H1 (cell line): ENCODE results near the gene YAF2. TPM values are rescaled to one million over a fixed set of nuclear protein-coding genes. Genes with fewer than 3 reads are reported as not detected.

Experiments used
- CTCF ChIA-PET: fragments of 300-600 bp; sonication (Branson Sonifier 250); formaldehyde crosslinking; loops from one replicate; lab custom pipeline; 2021; ENCODE audit not compliant: partially characterized antibody; lab: Charles Lee
- POLR2A ChIA-PET: fragments of 300-600 bp; sonication (Branson Sonifier 250); formaldehyde crosslinking; loops from one replicate; lab custom pipeline; 2021; ENCODE audit warnings: inconsistent platforms; ENCODE audit not compliant: partially characterized antibody; lab: Charles Lee
- DNase-seq, 2 experiments: peaks; one replicate each; pipeline versions ENCODE4 v3.0.0 to v3.0.0-alpha.2; 2010 to 2022; ENCODE audit warnings: low spot score in 2 of 2, low read depth in 1 of 2, mixed read lengths in 1 of 2
- FAIRE-seq: peaks from 2 replicates; lab custom pipeline; 2011; peaks lifted over from hg19 to GRCh38; lab: Jason Lieb, UNC
- H2AFZ ChIP-seq: 2 replicates; pipeline ENCODE4 v1.8.1; 2012; ENCODE audit warnings: low read length, inconsistent platforms
- H2AK5ac ChIP-seq: 2 replicates; pipeline ENCODE4 v1.6.1; 2013; ENCODE audit warnings: low read depth, low read length
- H2BK120ac ChIP-seq: replicated peaks from 2 replicates; pipeline ENCODE3; 2013; ENCODE audit warnings: low read depth, low read length, inconsistent platforms
- H2BK12ac ChIP-seq: 2 replicates; pipeline ENCODE4 v1.6.1; 2013; ENCODE audit warnings: low read depth, low read length
- H2BK15ac ChIP-seq: 2 replicates; pipeline ENCODE4 v1.6.1; 2013; ENCODE audit warnings: low read length
- H2BK20ac ChIP-seq: 2 replicates; pipeline ENCODE4 v1.6.1; 2013; ENCODE audit warnings: low read length
- H2BK5ac ChIP-seq: 2 replicates; pipeline ENCODE4 v1.6.1; 2013; ENCODE audit warnings: low read depth, low read length
- H3K14ac ChIP-seq: 2 replicates; pipeline ENCODE4 v1.6.1; 2013; ENCODE audit warnings: inconsistent platforms; ENCODE audit not compliant: insufficient read length
- H3K18ac ChIP-seq: 2 replicates; pipeline ENCODE4 v1.6.1; 2013; ENCODE audit warnings: low read length; ENCODE audit errors: extremely low read depth
- H3K23ac ChIP-seq: 2 replicates; pipeline ENCODE4 v1.6.1; 2013; ENCODE audit warnings: inconsistent platforms; ENCODE audit not compliant: insufficient read length
- H3K23me2 ChIP-seq: 2 replicates; pipeline ENCODE4 v1.6.1; 2013; ENCODE audit warnings: low read depth, low read length
- H3K27ac ChIP-seq: 2 replicates; pipeline ENCODE4 v1.6.1; 2011; ENCODE audit warnings: low read depth, low read length, inconsistent platforms
- H3K27me3 ChIP-seq, 4 experiments: replicated peaks in 1 of 4; 1 replicate in 1 of 4; 2 replicates in 3 of 4; pipeline versions ENCODE4 v1.6.1 to v1.8.1; 2011 to 2013; ENCODE audit warnings: low read length in 3 of 4, mild to moderate bottlenecking in 3 of 4, inconsistent platforms in 2 of 4, mixed read lengths in 2 of 4, moderate library complexity in 1 of 4; ENCODE audit not compliant: control insufficient read depth in 3 of 4, insufficient read depth in 3 of 4; ENCODE audit errors: extremely low read depth in 1 of 4
- H3K36me3 ChIP-seq, 4 experiments: 2 replicates each; pipeline versions ENCODE4 v1.6.1 to v1.8.1; 2011 to 2013; ENCODE audit warnings: mild to moderate bottlenecking in 4 of 4, low read length in 3 of 4, moderate library complexity in 2 of 4, control low read depth in 1 of 4, inconsistent platforms in 1 of 4; ENCODE audit not compliant: insufficient read depth in 4 of 4, control insufficient read depth in 2 of 4
- H3K4ac ChIP-seq: replicated peaks from 2 replicates; pipeline ENCODE3; 2013; ENCODE audit warnings: low read length, low read depth, mixed read lengths, inconsistent platforms; ENCODE audit not compliant: insufficient read length
- H3K4me1 ChIP-seq, 4 experiments: replicated peaks in 1 of 4; 1 replicate in 1 of 4; 2 replicates in 3 of 4; pipeline versions ENCODE4 v1.6.1 to v1.8.1; 2011 to 2013; ENCODE audit warnings: low read length in 3 of 4, inconsistent platforms in 2 of 4, mixed read lengths in 1 of 4; ENCODE audit not compliant: insufficient read depth in 4 of 4, control insufficient read depth in 3 of 4
- H3K4me2 ChIP-seq, 2 experiments: 2 replicates each; pipeline versions ENCODE4 v1.6.1 to v1.8.1; 2011 to 2013; ENCODE audit warnings: low read depth in 2 of 2, low read length in 2 of 2, control low read depth in 1 of 2, inconsistent platforms in 1 of 2, mild to moderate bottlenecking in 1 of 2; ENCODE audit not compliant: insufficient read depth in 1 of 2
- H3K4me3 ChIP-seq, 4 experiments: fragments of 200-600, 300-600 bp in 1 of 4; sonication (generic), shearing (Covaris generic), sonication (Bioruptor Twin) in 1 of 4; 2 replicates each; pipeline versions ENCODE4 v1.5.1 to v1.8.1; 2011 to 2016; ENCODE audit warnings: low read length in 4 of 4, low read depth in 3 of 4, control low read depth in 2 of 4, inconsistent platforms in 2 of 4, mild to moderate bottlenecking in 2 of 4, mixed read lengths in 1 of 4, moderate library complexity in 1 of 4; ENCODE audit not compliant: insufficient read depth in 2 of 4; ENCODE audit errors: extremely low read depth in 1 of 4
- H3K56ac ChIP-seq: replicated peaks from 2 replicates; pipeline ENCODE3; 2013; ENCODE audit warnings: low read depth, mild to moderate bottlenecking, mixed read lengths, low read length, inconsistent platforms; ENCODE audit not compliant: insufficient read length
- H3K79me1 ChIP-seq: 2 replicates; pipeline ENCODE4 v1.6.1; 2013; ENCODE audit warnings: low read depth, low read length, control low read depth
- H3K79me2 ChIP-seq, 2 experiments: 2 replicates each; pipeline versions ENCODE4 v1.6.1 to v1.8.1; 2012 to 2013; ENCODE audit warnings: low read length in 2 of 2, mild to moderate bottlenecking in 2 of 2, inconsistent platforms in 1 of 2; ENCODE audit not compliant: insufficient read depth in 2 of 2, control insufficient read depth in 1 of 2
- H3K9ac ChIP-seq, 4 experiments: replicated peaks in 1 of 4; 1 replicate in 1 of 4; 2 replicates in 3 of 4; pipeline versions ENCODE4 v1.6.1 to v1.8.1; 2011 to 2013; ENCODE audit warnings: low read depth in 3 of 4, low read length in 3 of 4, control low read depth in 2 of 4, mild to moderate bottlenecking in 2 of 4, moderate library complexity in 2 of 4, inconsistent platforms in 1 of 4; ENCODE audit errors: extremely low read depth in 1 of 4
- H3K9me3 ChIP-seq, 2 experiments: 2 replicates each; pipeline versions ENCODE4 v1.6.1 to v1.8.1; 2012 to 2013; ENCODE audit warnings: mild to moderate bottlenecking in 2 of 2, moderate library complexity in 2 of 2, control low read depth in 1 of 2, inconsistent platforms in 1 of 2, low read depth in 1 of 2, low read length in 1 of 2, mixed read lengths in 1 of 2; ENCODE audit not compliant: insufficient read depth in 2 of 2
- H4K20me1 ChIP-seq, 2 experiments: replicated peaks in 1 of 2; 2 replicates each; pipeline versions ENCODE3 to v1.8.1; 2011 to 2013; ENCODE audit warnings: inconsistent platforms in 2 of 2, low read length in 2 of 2, mild to moderate bottlenecking in 1 of 2; ENCODE audit not compliant: insufficient read depth in 2 of 2, control insufficient read depth in 1 of 2
- H4K5ac ChIP-seq: 2 replicates; pipeline ENCODE4 v1.6.1; 2013; ENCODE audit warnings: low read length, low read depth, mixed read lengths, inconsistent platforms; ENCODE audit not compliant: insufficient read length
- H4K8ac ChIP-seq: 2 replicates; pipeline ENCODE4 v1.8.0; 2013; ENCODE audit warnings: mild to moderate bottlenecking, moderate library complexity, low read length, inconsistent platforms; ENCODE audit not compliant: insufficient read depth; ENCODE audit errors: extremely low read depth
- H4K91ac ChIP-seq: replicated peaks from 2 replicates; pipeline ENCODE3; 2013; ENCODE audit warnings: low read length, mixed read lengths, inconsistent platforms; ENCODE audit not compliant: insufficient read length
- BCL11A ChIP-seq, 2 experiments: IDR thresholded peaks; one replicate each; pipeline ENCODE4 v1.6.1; 2011; ENCODE audit warnings: low read depth in 2 of 2, low read length in 2 of 2, mild to moderate bottlenecking in 2 of 2
- CEBPB ChIP-seq: IDR thresholded peaks from 2 replicates; pipeline ENCODE4 v1.6.1; 2012; ENCODE audit warnings: low read depth, low read length
- EGR1 ChIP-seq: IDR thresholded peaks from 2 replicates; pipeline ENCODE4 v1.6.1; 2011; ENCODE audit warnings: low read depth, low read length, borderline replicate concordance
- JUN ChIP-seq: IDR thresholded peaks from 2 replicates; pipeline ENCODE4 v1.6.1; 2011; ENCODE audit warnings: low read depth, mild to moderate bottlenecking, improper control_type of control experiment, low read length
- JUND ChIP-seq: IDR thresholded peaks from 2 replicates; pipeline ENCODE4 v1.6.1; 2011; ENCODE audit warnings: mild to moderate bottlenecking, improper control_type of control experiment, low read length
- MAFK ChIP-seq: IDR thresholded peaks from 2 replicates; pipeline ENCODE4 v1.6.1; 2012; ENCODE audit warnings: low read depth, mild to moderate bottlenecking, improper control_type of control experiment, low read length
- NANOG ChIP-seq: IDR thresholded peaks from 2 replicates; pipeline ENCODE4 v1.6.1; 2011; ENCODE audit warnings: low read length, low read depth, mild to moderate bottlenecking, inconsistent platforms; ENCODE audit not compliant: insufficient read depth, poor library complexity, severe bottlenecking
- POU5F1 ChIP-seq: IDR thresholded peaks from 2 replicates; pipeline ENCODE4 v1.6.1; 2011; ENCODE audit warnings: low read depth, mild to moderate bottlenecking, low read length, moderate library complexity
- SAP30 ChIP-seq: fragments of 300-600 bp; sonication (generic); IDR thresholded peaks from 2 replicates; pipeline ENCODE4 v1.7.1; 2012; ENCODE audit warnings: low read length, moderate library complexity, mild to moderate bottlenecking, inconsistent platforms; ENCODE audit not compliant: insufficient read depth, insufficient replicate concordance
- TAF7 ChIP-seq: optimal IDR thresholded peaks from 2 replicates; pipeline ENCODE3; 2011; ENCODE audit warnings: low read depth, mild to moderate bottlenecking, inconsistent platforms, low read length, moderate library complexity, borderline replicate concordance
- TEAD4 ChIP-seq: IDR thresholded peaks from 2 replicates; pipeline ENCODE4 v1.6.1; 2012; ENCODE audit warnings: low read depth, low read length, inconsistent platforms, mixed read lengths
- WGBS, 2 experiments: shearing (Covaris generic) in 1 of 2; methylation state at CpG; one replicate each; pipeline versions ENCODE4 v1.1.6 to v1.1.7; 2013 to 2015; ENCODE audit warnings: low lambda C conversion rate in 2 of 2, mixed read lengths in 2 of 2, inconsistent platforms in 1 of 2, low coverage in 1 of 2, missing lambda C conversion rate in 1 of 2; ENCODE audit not compliant: insufficient replicate concordance in 2 of 2, insufficient coverage in 1 of 2, insufficient read length in 1 of 2; ENCODE audit errors: extremely low coverage in 1 of 2, missing lambda C conversion rate in 1 of 2; 5-methylcytosine and 5-hydroxymethylcytosine counted together
- polyA plus RNA-seq, 7 experiments: library from polyadenylated mRNA; depleted of rRNA in 3 of 7; stranded (reverse) in 5 of 7; unstranded in 2 of 7; fragments of >200 nt in 5 of 7; fragments of 200-250 nt in 2 of 7; gene quantifications; 1 replicate in 5 of 7; 2 replicates in 1 of 7; 4 replicates in 1 of 7; pipeline versions ENCODE4 v1.2.1 to v1.2.3, GENCODE V29; 2011 to 2013; ENCODE audit warnings: missing spikeins in 2 of 7, mixed read lengths in 2 of 7
- total RNA-seq: library from RNA; stranded (reverse); fragmentation: NEBNext Ultra II Directional; extraction: Animal tissue kit (Norgen Biotek cat#: 25700); gene quantifications from 2 replicates; pipeline ENCODE4 v1.2.1, GENCODE V29; 2021
- TF ChIP-seq, protein P1 (sequence below): IDR thresholded peaks from 2 replicates; pipeline ENCODE4 v1.6.1; 2011; ENCODE audit warnings: low read length, improper control_type of control experiment
- TF ChIP-seq, protein P2 (sequence below): IDR thresholded peaks from 2 replicates; pipeline ENCODE4 v1.6.1; 2011; ENCODE audit warnings: low read depth, mild to moderate bottlenecking, low read length; ENCODE audit not compliant: insufficient read depth

YAF2 gene
- total and polyA plus RNA-seq, 2 of the 8 experiments (the other 6 are each of a cell fraction or from before 2014, with no cell fraction given) = 0.50 to 2.2 TPM

DNA sequence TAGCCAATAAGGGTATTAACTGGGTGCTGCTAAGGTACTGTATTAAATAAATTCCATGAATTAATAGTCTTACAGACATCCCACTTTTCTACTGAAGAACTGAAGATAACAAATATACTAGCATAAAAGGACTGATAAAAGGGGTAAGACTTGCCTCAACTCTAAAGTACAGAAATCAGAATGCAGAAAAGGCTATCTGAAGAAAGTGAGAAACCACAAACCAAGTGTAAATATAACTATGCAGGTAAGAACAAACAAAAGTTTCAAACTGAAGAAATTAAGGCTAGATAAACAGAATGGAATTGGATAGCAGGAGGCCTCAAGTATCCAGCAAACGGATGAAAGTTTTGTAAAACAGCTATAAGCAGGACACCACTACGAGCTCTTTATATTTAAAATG lies 29.5 kb downstream of the YAF2 start:
- Histone ChIP-seq H3K9me3 (no peaks in the 10 kb centered on the region), H2BK5ac (no peak overlapping the region), H2AK5ac (no peak overlapping the region), H3K56ac (no peak overlapping the region), H3K4me2 (no peak overlapping the region), H2BK20ac (no peak overlapping the region), H3K27ac (no peak overlapping the region), H2BK12ac (no peak overlapping the region), H3K36me3 (no peaks in the 10 kb centered on the region), H4K91ac (no peak overlapping the region), H3K4me1 (no peaks in the 10 kb centered on the region), H2BK120ac (no peak overlapping the region), H3K18ac (no peak overlapping the region), H3K4me3 (no peak overlapping the region), H3K23me2 (no peaks in the 10 kb centered on the region; the same call in 1 of the 2 replicates), H4K5ac (no peak overlapping the region), H3K4ac (no peak overlapping the region), H2AFZ (no peak overlapping the region), H3K23ac (no peak overlapping the region), H3K79me1 (no peaks in the 10 kb centered on the region), H3K9ac (no peak overlapping the region), H3K27me3 (no peaks in the 10 kb centered on the region), H4K8ac (no peak overlapping the region), H3K14ac (no peak overlapping the region), H3K79me2 (no peaks in the 10 kb centered on the region), H2BK15ac (no peak overlapping the region), H4K20me1 (no peaks in the 10 kb centered on the region)
- ChIA-PET CTCF (interaction anchor here (0.7 to 1.8 kb wide), 2 partner anchors 14 to 696 kb away, joined by 3 to 6 read pairs; no protein-coding TSS in a partner anchor), POLR2A (no interaction called here)
- no peak for DNase-seq
- WGBS, 2 experiments = 90% methylated on average over 2 of the region's 2 CpGs; no CpG with 5 or more reads in 1 of the 2 experiments
- FAIRE-seq = no peak
- TF ChIP-seq EGR1 = no peak
- no peak for TF ChIP-seq JUND
- TF ChIP-seq MAFK = no peak
- no peak for TF ChIP-seq BCL11A (IDR thresholded peaks at IDR 0.05; ENCODE audit: low read depth in 2 of 2, low read length in 2 of 2)
- no peak for TF ChIP-seq NANOG
- no peak for TF ChIP-seq TEAD4
- TF ChIP-seq, protein P1, sequence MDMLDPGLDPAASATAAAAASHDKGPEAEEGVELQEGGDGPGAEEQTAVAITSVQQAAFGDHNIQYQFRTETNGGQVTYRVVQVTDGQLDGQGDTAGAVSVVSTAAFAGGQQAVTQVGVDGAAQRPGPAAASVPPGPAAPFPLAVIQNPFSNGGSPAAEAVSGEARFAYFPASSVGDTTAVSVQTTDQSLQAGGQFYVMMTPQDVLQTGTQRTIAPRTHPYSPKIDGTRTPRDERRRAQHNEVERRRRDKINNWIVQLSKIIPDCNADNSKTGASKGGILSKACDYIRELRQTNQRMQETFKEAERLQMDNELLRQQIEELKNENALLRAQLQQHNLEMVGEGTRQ = no peak
- TF ChIP-seq CEBPB = no peak
- TF ChIP-seq POU5F1 = no peak
- TF ChIP-seq, protein P2, sequence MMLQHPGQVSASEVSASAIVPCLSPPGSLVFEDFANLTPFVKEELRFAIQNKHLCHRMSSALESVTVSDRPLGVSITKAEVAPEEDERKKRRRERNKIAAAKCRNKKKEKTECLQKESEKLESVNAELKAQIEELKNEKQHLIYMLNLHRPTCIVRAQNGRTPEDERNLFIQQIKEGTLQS = no peak
- no peak for TF ChIP-seq TAF7
- no peak for TF ChIP-seq JUN
- TF ChIP-seq SAP30 = no peak
